WTC11 (cell line): ENCODE results near the gene SAFB. TPM values are rescaled to one million over a fixed set of nuclear protein-coding genes. Genes with fewer than 3 reads are reported as not detected.
A peak's percentile ranks its signal among the peaks of the same experiment; 100 is the strongest.

ENCODE experiments used
- ATAC-seq: fragments of 200-7000 bp; cut with Tn5 transposase; 2 replicates; pipeline ENCODE4 v1.10.0; 2021; ENCODE audit warnings: mild to moderate bottlenecking, moderate library complexity
- CTCF ChIA-PET: fragments of 300-600 bp; sonication (Branson Sonifier 250); formaldehyde crosslinking; loops from one replicate; lab custom pipeline; 2021; ENCODE audit warnings: antibody characterized with exemption; lab: Charles Lee
- POLR2A ChIA-PET: fragments of 350-600 bp; sonication (Branson Sonifier 250); formaldehyde crosslinking; loops from one replicate; lab custom pipeline; 2021; ENCODE audit warnings: antibody characterized with exemption; lab: Charles Lee
- DNase-seq: peaks from one replicate; pipeline ENCODE4 v3.0.0; 2021; ENCODE audit warnings: low spot score
- H3K27ac Mint-ChIP-seq: 2 replicates; pipeline ENCODE4 v1.8.0; 2021; ENCODE audit warnings: mixed read lengths
- H3K27me3 Mint-ChIP-seq: 2 replicates; pipeline ENCODE4 v1.8.0; 2021; ENCODE audit warnings: low read depth, mild to moderate bottlenecking, moderate library complexity, mixed read lengths
- H3K36me3 Mint-ChIP-seq: 2 replicates; pipeline ENCODE4 v1.8.0; 2021; ENCODE audit warnings: mixed read lengths
- H3K4me1 Mint-ChIP-seq: 2 replicates; pipeline ENCODE4 v1.8.0; 2022; ENCODE audit warnings: mixed read lengths
- H3K4me3 Mint-ChIP-seq: 2 replicates; pipeline ENCODE4 v1.8.0; 2021; ENCODE audit warnings: mild to moderate bottlenecking, moderate library complexity, mixed read lengths
- H3K9me3 Mint-ChIP-seq: 2 replicates; pipeline ENCODE4 v1.8.0; 2021; ENCODE audit warnings: mixed read lengths
- GTF2I ChIP-seq: fragments of 250-450 bp; sonication (Bioruptor Pico); conservative IDR thresholded peaks from 2 replicates; pipeline ENCODE4 v1.4.0; 2021; ENCODE audit warnings: mild to moderate bottlenecking
- IRF2 ChIP-seq: sonication (generic); formaldehyde crosslinking; IDR thresholded peaks from 2 replicates; pipeline ENCODE4 v1.8.0; 2022; ENCODE audit warnings: low read depth, missing genetic modification reagents, borderline replicate concordance
- NFYB ChIP-seq: sonication (generic); formaldehyde crosslinking; conservative IDR thresholded peaks from 2 replicates; pipeline ENCODE4 v1.8.0; 2022; ENCODE audit warnings: low read depth, missing genetic modification reagents
- NR2C2 ChIP-seq: sonication (generic); formaldehyde crosslinking; IDR thresholded peaks from 2 replicates; pipeline ENCODE4 v1.8.0; 2022; ENCODE audit warnings: mild to moderate bottlenecking, missing genetic modification reagents
- OVOL2 ChIP-seq: fragments of 250-450 bp; sonication (Bioruptor Pico); IDR thresholded peaks from 2 replicates; pipeline ENCODE4 v1.9.0; 2021; ENCODE audit warnings: mild to moderate bottlenecking, borderline replicate concordance
- TEAD1 ChIP-seq: sonication (generic); formaldehyde crosslinking; IDR thresholded peaks from 2 replicates; pipeline ENCODE4 v1.8.0; 2022; ENCODE audit warnings: mild to moderate bottlenecking, missing genetic modification reagents
- ZNF138 ChIP-seq: sonication (generic); formaldehyde crosslinking; conservative IDR thresholded peaks from 2 replicates; pipeline ENCODE4 v1.8.1; 2022; ENCODE audit warnings: mild to moderate bottlenecking, moderate library complexity, missing genetic modification reagents
- ZNF219 ChIP-seq: sonication (generic); formaldehyde crosslinking; IDR thresholded peaks from 2 replicates; pipeline ENCODE4 v1.8.0; 2023; ENCODE audit warnings: missing genetic modification reagents, mild to moderate bottlenecking, borderline replicate concordance
- ZNF232 ChIP-seq: sonication (generic); formaldehyde crosslinking; IDR thresholded peaks from 2 replicates; pipeline ENCODE4 v1.8.0; 2022; ENCODE audit warnings: mild to moderate bottlenecking, missing genetic modification reagents
- ZNF671 ChIP-seq: fragments of 250-450 bp; sonication (Bioruptor Pico); IDR thresholded peaks from 2 replicates; pipeline ENCODE4 v1.8.0; 2021; ENCODE audit warnings: mild to moderate bottlenecking
- total RNA-seq: library from RNA; stranded (reverse); gene quantifications from 3 replicates; pipeline ENCODE4 v1.2.3, GENCODE V29; 2021
- TF ChIP-seq, protein P1 (sequence below): sonication (generic); formaldehyde crosslinking; IDR thresholded peaks from 2 replicates; pipeline ENCODE4 v1.8.0; 2022; ENCODE audit warnings: mild to moderate bottlenecking, missing genetic modification reagents
- TF ChIP-seq, protein P2 (sequence below): sonication (generic); formaldehyde crosslinking; conservative IDR thresholded peaks from 2 replicates; pipeline ENCODE4 v1.8.1; 2022; ENCODE audit warnings: mild to moderate bottlenecking, missing genetic modification reagents
- TF ChIP-seq, protein P3 (sequence below): sonication (generic); formaldehyde crosslinking; IDR thresholded peaks from 2 replicates; pipeline ENCODE4 v1.8.1; 2023; ENCODE audit warnings: mild to moderate bottlenecking, missing genetic modification reagents
- TF ChIP-seq, protein P4 (sequence below): fragments of 250-450 bp; sonication (Bioruptor Pico); IDR thresholded peaks from 2 replicates; pipeline ENCODE4 v1.8.0; 2021; ENCODE audit warnings: mild to moderate bottlenecking
- TF ChIP-seq, protein P5 (sequence below): sonication (generic); formaldehyde crosslinking; IDR thresholded peaks from 2 replicates; pipeline ENCODE4 v1.8.1; 2023; ENCODE audit warnings: mild to moderate bottlenecking, missing genetic modification reagents, moderate library complexity
- TF ChIP-seq, protein P6 (sequence below): sonication (generic); formaldehyde crosslinking; IDR thresholded peaks from 2 replicates; pipeline ENCODE4 v1.8.1; 2023; ENCODE audit warnings: mild to moderate bottlenecking, missing genetic modification reagents, borderline replicate concordance
- TF ChIP-seq, protein P7 (sequence below): sonication (generic); formaldehyde crosslinking; IDR thresholded peaks from 2 replicates; pipeline ENCODE4 v1.8.1; 2023; ENCODE audit warnings: mild to moderate bottlenecking, missing genetic modification reagents, moderate library complexity
- TF ChIP-seq, protein P8 (sequence below): fragments of 250-450 bp; sonication (Bioruptor Pico); conservative IDR thresholded peaks from 2 replicates; pipeline ENCODE4 v1.9.0; 2021; ENCODE audit warnings: mild to moderate bottlenecking

Gene SAFB
- total RNA-seq, 1 experiment from 2014 or later, result 141 TPM

DNA sequence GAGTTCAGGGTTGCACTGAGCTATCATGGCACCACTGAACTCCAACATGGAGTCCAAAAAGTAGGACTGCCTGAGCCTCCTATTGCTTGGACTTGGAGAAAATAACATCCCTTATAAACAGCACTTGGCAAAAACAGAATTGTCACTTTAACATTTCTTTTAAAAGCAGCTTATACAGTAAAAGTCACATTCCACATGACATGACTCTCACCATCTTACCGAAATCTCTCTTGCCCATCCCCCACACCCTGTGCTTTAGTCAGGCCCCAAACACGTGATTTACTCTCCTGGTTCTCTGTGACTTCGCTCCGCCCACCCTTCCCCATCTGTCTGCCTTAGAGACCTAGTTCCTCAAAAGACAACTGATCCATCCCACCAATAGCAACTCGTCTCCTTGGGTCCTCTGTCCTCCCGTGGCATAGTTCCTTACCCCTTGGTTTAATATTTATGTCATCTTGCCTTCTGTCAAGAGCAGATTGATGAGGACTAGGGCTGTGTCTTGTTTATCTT is 4.6 kb downstream of the SAFB start (continued):
- TF ChIP-seq, protein P1, sequence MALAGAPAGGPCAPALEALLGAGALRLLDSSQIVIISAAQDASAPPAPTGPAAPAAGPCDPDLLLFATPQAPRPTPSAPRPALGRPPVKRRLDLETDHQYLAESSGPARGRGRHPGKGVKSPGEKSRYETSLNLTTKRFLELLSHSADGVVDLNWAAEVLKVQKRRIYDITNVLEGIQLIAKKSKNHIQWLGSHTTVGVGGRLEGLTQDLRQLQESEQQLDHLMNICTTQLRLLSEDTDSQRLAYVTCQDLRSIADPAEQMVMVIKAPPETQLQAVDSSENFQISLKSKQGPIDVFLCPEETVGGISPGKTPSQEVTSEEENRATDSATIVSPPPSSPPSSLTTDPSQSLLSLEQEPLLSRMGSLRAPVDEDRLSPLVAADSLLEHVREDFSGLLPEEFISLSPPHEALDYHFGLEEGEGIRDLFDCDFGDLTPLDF (CRISPR knock-in tag), result no peak
- TF ChIP-seq GTF2I (CRISPR knock-in tag) (no peak), IRF2 (no peak), ZNF671 (CRISPR knock-in tag) (no peak), ZNF232 (CRISPR knock-in tag) (no peak), NR2C2 (CRISPR knock-in tag) (no peak), ZNF138 (no peak), OVOL2 (CRISPR knock-in tag) (no peak), ZNF219 (no peak)
- TF ChIP-seq, protein P2, sequence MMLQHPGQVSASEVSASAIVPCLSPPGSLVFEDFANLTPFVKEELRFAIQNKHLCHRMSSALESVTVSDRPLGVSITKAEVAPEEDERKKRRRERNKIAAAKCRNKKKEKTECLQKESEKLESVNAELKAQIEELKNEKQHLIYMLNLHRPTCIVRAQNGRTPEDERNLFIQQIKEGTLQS, result no peak
- TF ChIP-seq, protein P3, sequence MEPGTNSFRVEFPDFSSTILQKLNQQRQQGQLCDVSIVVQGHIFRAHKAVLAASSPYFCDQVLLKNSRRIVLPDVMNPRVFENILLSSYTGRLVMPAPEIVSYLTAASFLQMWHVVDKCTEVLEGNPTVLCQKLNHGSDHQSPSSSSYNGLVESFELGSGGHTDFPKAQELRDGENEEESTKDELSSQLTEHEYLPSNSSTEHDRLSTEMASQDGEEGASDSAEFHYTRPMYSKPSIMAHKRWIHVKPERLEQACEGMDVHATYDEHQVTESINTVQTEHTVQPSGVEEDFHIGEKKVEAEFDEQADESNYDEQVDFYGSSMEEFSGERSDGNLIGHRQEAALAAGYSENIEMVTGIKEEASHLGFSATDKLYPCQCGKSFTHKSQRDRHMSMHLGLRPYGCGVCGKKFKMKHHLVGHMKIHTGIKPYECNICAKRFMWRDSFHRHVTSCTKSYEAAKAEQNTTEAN, result no peak

DNA sequence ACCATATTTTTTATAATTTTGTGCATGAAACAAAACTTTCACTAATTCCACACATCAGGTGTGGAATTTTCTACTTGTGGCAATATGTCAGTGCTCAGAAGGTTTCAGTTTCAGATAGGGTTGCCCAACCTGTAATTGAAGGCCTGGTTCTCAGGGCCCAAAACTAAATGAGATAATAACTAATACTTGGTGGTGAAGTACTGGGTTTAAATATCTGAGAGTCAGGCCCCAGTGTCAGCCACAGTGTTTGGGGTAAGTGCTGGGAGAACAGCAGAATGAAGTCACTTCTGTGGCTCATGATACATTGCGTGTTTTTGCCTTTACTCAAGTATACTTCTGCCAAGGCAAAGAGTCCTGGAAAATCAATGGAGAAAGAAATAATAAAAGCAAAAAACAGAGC is 5.6 kb downstream of the SAFB start:
- H3K27me3 Mint-ChIP-seq, result no peaks in the 10 kb centered on the region
- ChIA-PET CTCF (no interaction called here), POLR2A (no interaction called here)
- H3K27ac Mint-ChIP-seq, result peak overlapping the region; percentile 36; the same call in 1 of the 2 replicates
- peaks cover 48% of the 10 kb centered on the region for H3K36me3 Mint-ChIP-seq
- H3K4me3 Mint-ChIP-seq, result no peak overlapping the region
- H3K9me3 Mint-ChIP-seq, result no peaks in the 10 kb centered on the region
- no peak for ATAC-seq
- H3K4me1 Mint-ChIP-seq, result peaks cover 30% of the 10 kb centered on the region
- DNase-seq, result no peak
- TF ChIP-seq, protein P3, result no peak
- TF ChIP-seq, protein P4, sequence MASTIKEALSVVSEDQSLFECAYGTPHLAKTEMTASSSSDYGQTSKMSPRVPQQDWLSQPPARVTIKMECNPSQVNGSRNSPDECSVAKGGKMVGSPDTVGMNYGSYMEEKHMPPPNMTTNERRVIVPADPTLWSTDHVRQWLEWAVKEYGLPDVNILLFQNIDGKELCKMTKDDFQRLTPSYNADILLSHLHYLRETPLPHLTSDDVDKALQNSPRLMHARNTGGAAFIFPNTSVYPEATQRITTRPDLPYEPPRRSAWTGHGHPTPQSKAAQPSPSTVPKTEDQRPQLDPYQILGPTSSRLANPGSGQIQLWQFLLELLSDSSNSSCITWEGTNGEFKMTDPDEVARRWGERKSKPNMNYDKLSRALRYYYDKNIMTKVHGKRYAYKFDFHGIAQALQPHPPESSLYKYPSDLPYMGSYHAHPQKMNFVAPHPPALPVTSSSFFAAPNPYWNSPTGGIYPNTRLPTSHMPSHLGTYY (CRISPR knock-in tag), result no peak
- TF ChIP-seq, protein P5, sequence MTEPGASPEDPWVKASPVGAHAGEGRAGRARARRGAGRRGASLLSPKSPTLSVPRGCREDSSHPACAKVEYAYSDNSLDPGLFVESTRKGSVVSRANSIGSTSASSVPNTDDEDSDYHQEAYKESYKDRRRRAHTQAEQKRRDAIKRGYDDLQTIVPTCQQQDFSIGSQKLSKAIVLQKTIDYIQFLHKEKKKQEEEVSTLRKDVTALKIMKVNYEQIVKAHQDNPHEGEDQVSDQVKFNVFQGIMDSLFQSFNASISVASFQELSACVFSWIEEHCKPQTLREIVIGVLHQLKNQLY (CRISPR knock-in tag), result no peak
- TF ChIP-seq ZNF671 (CRISPR knock-in tag) (no peak), NFYB (no peak), TEAD1 (CRISPR knock-in tag) (no peak)
- TF ChIP-seq, protein P6, sequence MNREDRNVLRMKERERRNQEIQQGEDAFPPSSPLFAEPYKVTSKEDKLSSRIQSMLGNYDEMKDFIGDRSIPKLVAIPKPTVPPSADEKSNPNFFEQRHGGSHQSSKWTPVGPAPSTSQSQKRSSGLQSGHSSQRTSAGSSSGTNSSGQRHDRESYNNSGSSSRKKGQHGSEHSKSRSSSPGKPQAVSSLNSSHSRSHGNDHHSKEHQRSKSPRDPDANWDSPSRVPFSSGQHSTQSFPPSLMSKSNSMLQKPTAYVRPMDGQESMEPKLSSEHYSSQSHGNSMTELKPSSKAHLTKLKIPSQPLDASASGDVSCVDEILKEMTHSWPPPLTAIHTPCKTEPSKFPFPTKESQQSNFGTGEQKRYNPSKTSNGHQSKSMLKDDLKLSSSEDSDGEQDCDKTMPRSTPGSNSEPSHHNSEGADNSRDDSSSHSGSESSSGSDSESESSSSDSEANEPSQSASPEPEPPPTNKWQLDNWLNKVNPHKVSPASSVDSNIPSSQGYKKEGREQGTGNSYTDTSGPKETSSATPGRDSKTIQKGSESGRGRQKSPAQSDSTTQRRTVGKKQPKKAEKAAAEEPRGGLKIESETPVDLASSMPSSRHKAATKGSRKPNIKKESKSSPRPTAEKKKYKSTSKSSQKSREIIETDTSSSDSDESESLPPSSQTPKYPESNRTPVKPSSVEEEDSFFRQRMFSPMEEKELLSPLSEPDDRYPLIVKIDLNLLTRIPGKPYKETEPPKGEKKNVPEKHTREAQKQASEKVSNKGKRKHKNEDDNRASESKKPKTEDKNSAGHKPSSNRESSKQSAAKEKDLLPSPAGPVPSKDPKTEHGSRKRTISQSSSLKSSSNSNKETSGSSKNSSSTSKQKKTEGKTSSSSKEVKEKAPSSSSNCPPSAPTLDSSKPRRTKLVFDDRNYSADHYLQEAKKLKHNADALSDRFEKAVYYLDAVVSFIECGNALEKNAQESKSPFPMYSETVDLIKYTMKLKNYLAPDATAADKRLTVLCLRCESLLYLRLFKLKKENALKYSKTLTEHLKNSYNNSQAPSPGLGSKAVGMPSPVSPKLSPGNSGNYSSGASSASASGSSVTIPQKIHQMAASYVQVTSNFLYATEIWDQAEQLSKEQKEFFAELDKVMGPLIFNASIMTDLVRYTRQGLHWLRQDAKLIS, result no peak
- TF ChIP-seq, protein P7, sequence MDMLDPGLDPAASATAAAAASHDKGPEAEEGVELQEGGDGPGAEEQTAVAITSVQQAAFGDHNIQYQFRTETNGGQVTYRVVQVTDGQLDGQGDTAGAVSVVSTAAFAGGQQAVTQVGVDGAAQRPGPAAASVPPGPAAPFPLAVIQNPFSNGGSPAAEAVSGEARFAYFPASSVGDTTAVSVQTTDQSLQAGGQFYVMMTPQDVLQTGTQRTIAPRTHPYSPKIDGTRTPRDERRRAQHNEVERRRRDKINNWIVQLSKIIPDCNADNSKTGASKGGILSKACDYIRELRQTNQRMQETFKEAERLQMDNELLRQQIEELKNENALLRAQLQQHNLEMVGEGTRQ (CRISPR knock-in tag), result no peak
- TF ChIP-seq, protein P8, sequence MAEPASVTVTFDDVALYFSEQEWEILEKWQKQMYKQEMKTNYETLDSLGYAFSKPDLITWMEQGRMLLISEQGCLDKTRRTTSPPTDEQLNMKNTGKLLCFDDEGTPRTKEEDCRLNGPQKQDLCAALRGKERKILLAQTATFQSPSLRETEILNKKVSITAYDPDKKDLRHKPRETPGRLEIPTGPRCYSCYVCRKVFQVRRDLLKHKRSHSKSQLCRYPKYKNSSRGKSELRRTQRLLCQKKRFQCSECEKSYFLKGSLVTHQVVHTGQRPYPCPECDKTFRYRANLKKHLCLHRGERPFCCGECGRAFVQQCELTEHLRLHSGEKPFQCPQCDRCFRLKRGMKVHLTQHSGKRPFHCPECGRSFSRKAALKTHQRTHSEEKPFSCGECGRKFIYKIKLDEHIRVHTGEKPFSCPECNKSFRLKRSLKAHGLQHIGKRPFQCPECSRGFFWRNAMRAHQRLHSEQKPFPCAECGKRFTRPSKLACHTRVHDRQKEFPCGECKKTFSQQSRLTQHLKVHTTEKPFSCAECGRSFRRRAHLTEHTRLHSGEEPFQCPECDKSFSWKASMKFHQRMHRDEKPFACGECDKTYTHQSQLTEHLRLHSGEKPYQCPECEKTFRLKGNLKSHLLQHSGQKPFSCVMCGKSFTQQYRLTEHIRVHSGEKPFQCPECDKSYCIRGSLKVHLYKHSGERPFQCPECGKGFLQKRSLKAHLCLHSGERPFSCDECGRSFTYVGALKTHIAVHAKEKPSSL, result no peak
- TF ChIP-seq, all 79 proteins: peak for 0
